Measurements from ENCODE around the gene GNG5. TPM values are rescaled to one million over a fixed set of nuclear protein-coding genes. Genes with fewer than 3 reads are reported as not detected.

The GNG5 gene
- total RNA-seq (2021) (108 to 122 TPM (median 111 TPM) in 3 replicates), Bru-seq, nascent RNA (percentile 90 among the genes with signal in this experiment)
- long read RNA-seq, experiment 1, transcript GNG5-201 (3 exons, 920 nt), result major isoform, 172 of 176 reads
- long read RNA-seq, experiment 1, partial matches to known transcripts, result 2 of 176 reads
- long read RNA-seq, experiment 1, other reads (novel, unspliced or antisense), result 1 of 176 reads
- long read RNA-seq, experiment 2, transcript GNG5-201 (3 exons, 920 nt), result major isoform, 287 of 302 reads
- long read RNA-seq, experiment 2, partial matches to known transcripts, result 6 of 302 reads
- long read RNA-seq, experiment 2, other reads (novel, unspliced or antisense), result 8 of 302 reads
- long read RNA-seq, experiment 3, partial matches to known transcripts, result 0 of 4 reads
- long read RNA-seq, experiment 3, other reads (novel, unspliced or antisense), result 0 of 4 reads

- CTCF ChIA-PET, result interaction anchor here (0.8 to 2.0 kb wide), 14 partner anchors 66 to 276 kb away, joined by 3 to 12 read pairs (median 5); partner anchors contain the start of gene CTBS
- peak within 1 kb of the TSS; percentile 99 for H3K27ac Mint-ChIP-seq
- POLR2A ChIA-PET, result interaction anchor here (0.8 to 1.7 kb wide), 4 partner anchors 27 to 276 kb away, joined by 3 to 7 read pairs (median 4); partner anchors contain the start of gene CTBS
- peaks cover 36% of the 10 kb centered on the region for H3K4me1 Mint-ChIP-seq
- peaks cover 6% of the 10 kb centered on the region; the same call in 1 of the 2 replicates for H3K36me3 Mint-ChIP-seq
- H3K9me3 Mint-ChIP-seq, result peaks cover 11% of the 10 kb centered on the region
- peak; percentile 93 for ATAC-seq
- H3K27me3 Mint-ChIP-seq (ENCODE audit: low read depth), result no peaks in the 10 kb centered on the region; the same call in 1 of the 2 replicates
- peak; percentile 98 for DNase-seq (ENCODE audit: low spot score)
- peak within 1 kb of the TSS; percentile 100 for H3K4me3 Mint-ChIP-seq
- TF ChIP-seq ATF3 (CRISPR knock-in tag; conservative IDR thresholded peaks at IDR 0.05) (no peak), FOXP4 (CRISPR knock-in tag; IDR thresholded peaks at IDR 0.05) (no peak), ZNF317 (CRISPR knock-in tag; IDR thresholded peaks at IDR 0.05; ENCODE audit: borderline replicate concordance, low read depth) (no peak), ZNF416 (CRISPR knock-in tag; IDR thresholded peaks at IDR 0.05) (no peak), ZNF396 (CRISPR knock-in tag; IDR thresholded peaks at IDR 0.05; ENCODE audit: borderline replicate concordance) (no peak), MLX (CRISPR knock-in tag; IDR thresholded peaks at IDR 0.05) (no peak), E2F5 (CRISPR knock-in tag; IDR thresholded peaks at IDR 0.05) (0 out of 2 replicates have a peak, but pooled peaks have one; percentile 20), ELF4 (CRISPR knock-in tag; IDR thresholded peaks at IDR 0.05; ENCODE audit: low read depth) (no peak), NFYB (CRISPR knock-in tag; conservative IDR thresholded peaks at IDR 0.05; ENCODE audit: low read depth) (no peak), NFATC4 (CRISPR knock-in tag; IDR thresholded peaks at IDR 0.05) (no peak), E2F4 (CRISPR knock-in tag; IDR thresholded peaks at IDR 0.05; ENCODE audit: borderline replicate concordance, low read depth) (no peak), CTCF (IDR thresholded peaks at IDR 0.05) (no peak), PRDM15 (CRISPR knock-in tag; IDR thresholded peaks at IDR 0.05) (no peak), FOXK1 (CRISPR knock-in tag; IDR thresholded peaks at IDR 0.05) (0 out of 2 replicates have a peak, but pooled peaks have one; percentile 36), SMAD4 (CRISPR knock-in tag; IDR thresholded peaks at IDR 0.05) (no peak), JAZF1 (CRISPR knock-in tag; IDR thresholded peaks at IDR 0.05) (no peak), IRF2 (CRISPR knock-in tag; IDR thresholded peaks at IDR 0.05; ENCODE audit: borderline replicate concordance, low read depth) (no peak), ATF6 (CRISPR knock-in tag; IDR thresholded peaks at IDR 0.05) (no peak), ZNF671 (CRISPR knock-in tag; IDR thresholded peaks at IDR 0.05) (no peak), RELA (CRISPR knock-in tag; IDR thresholded peaks at IDR 0.05; ENCODE audit: borderline replicate concordance) (no peak)
These were observed at the start of gene GNG5, which contains the start of gene SPATA1 for GRCh38 chr1:84506002-84506728. Gene GNG5 (minus strand): TSS chr1:84506581. CDS start chr1:84506091, 490 bp downstream. Gene SPATA1 (plus strand): TSS chr1:84506386. CDS start chr1:84516360, 9,974 bp downstream.
